HG03175 (cell line): ENCODE data around the gene TBC1D4.
"Not testable (repeated sequence)": the region's sequence is repeated elsewhere in the genome, so short reads cannot be mapped to it uniquely, and the experiment has no call there.

Experiments
- ATAC-seq: cut with Tn5 transposase; IDR thresholded peaks from one replicate; pipeline ENCODE4 v1.9.1; 2021; ENCODE audit warnings: mild to moderate bottlenecking, moderate library complexity; ENCODE audit not compliant: unreplicated experiment

TBC1D4 gene

GRCh38 chr13:75299246-75299645 is 182.7 kb downstream of the TBC1D4 start:
- ATAC-seq, result no peak

GRCh38 chr13:75296641-75297040 is 185.3 kb downstream of the TBC1D4 start:
- ATAC-seq, result no peak

DNA sequence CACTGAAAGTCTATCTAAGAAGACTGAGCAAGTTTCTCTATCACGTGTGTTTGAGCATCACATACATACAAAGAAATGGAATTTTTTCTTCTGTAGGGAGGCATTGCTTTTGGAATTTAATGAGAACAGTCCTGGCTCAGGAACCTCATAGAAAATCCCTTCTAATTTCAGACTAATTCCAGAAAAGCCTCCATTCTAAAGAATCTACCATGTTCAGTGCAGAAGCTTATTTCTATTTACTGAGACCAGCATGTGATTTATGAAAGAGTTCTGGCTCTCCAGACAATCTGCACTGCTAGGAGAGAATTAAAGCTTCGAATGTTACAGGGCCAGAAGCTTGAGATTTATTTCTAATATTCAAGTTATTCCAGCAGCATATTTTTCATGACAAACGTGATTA is 186.8 kb downstream of the TBC1D4 start:
- ATAC-seq, result no peak

- ATAC-seq, result no peak
These were observed 187.9 kb downstream of the TBC1D4 start for GRCh38 chr13:75294110-75294509.

- ATAC-seq, result no peak
These were observed 196.7 kb downstream of the TBC1D4 start for GRCh38 chr13:75285310-75285709.

GRCh38 chr13:75279834-75280369 is 202.1 kb downstream of the TBC1D4 start:
- ATAC-seq, result no peak

DNA sequence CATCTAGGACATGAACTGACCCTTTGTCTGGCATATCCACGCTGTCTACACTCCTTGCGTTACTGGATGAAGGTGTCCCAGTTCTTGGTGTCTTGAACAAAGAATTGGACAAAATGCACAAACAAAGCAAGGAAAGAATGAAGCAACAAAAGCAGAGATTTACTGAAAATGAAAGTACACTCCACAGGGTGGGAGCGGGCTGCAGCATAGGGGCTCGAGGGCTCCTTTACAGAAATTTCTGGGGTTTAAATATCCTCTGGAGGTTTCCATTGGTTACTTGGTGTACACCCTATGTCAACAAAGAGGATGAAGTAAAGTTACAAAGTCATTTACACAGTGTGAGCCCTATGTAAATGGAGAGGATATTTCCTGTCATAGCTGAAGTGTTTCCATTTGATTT is 208.3 kb downstream of the TBC1D4 start:
- not testable (repeated sequence) for ATAC-seq

DNA sequence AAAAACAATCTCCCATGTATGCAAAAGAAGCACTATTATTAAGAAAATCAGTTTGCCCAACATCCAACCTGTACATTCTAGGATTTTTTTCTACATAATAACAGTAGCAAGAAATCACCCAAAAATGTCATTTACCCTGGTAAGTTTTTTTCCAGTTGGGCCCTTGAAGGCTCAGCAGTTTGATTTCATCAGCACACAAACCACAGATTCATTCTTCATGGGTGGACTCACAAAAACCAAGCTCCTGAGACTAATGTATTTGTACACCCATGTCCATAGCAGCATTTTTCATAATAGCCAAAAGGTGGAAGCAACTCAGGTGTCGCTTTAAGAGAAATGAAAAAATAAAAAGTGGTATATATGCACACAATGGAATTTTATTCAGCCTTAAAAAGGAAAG is 210.1 kb downstream of the TBC1D4 start:
- no peak for ATAC-seq

DNA sequence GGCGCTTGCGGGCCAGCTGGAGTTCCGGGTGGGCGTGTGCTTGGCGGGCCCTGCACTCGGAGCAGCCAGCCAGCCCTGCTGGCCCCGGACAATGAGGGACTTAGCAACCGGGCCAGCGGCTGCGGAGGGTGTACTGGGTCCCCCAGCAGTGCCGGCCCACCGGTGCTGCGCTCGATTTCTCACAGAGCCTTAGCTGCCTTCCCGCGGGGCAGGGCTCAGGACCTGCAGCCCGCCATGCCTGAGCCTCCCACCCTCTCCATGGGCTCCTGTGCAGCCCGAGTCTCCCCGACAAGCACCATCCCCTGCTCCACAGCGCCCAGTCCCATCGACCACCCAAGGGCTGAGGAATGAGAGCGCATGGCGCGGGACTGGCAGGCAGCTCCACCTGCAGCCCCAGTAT is 213.5 kb downstream of the TBC1D4 start:
- ATAC-seq, result not testable (repeated sequence)

DNA sequence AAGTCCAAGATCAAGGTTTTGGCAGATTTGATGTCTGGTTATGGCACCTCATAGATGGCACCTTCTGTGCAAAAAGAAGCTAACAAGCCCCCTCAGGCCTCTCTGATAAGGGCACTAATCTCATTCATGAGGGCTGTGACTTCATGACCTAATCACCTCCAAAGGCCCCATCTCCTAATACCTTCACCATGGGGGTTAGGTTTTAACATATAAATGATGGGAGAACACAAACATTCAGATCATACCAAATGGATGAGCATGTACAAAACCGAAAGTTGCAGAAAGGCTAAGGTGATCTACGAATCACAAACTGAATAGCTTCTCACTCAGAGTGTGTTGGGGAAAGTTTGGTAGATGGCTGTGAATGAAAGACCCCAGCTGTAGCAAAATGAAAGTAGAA is 217.4 kb downstream of the TBC1D4 start:
- ATAC-seq, result no peak

- no peak for ATAC-seq
These were observed 218.1 kb downstream of the TBC1D4 start for GRCh38 chr13:75263741-75264407.

GRCh38 chr13:75258159-75258782 is 223.7 kb downstream of the TBC1D4 start:
- peak; percentile 55 for ATAC-seq

- ATAC-seq, result no peak
These were observed 225.0 kb downstream of the TBC1D4 start for GRCh38 chr13:75256922-75257321.

- no peak for ATAC-seq
These were observed 226.3 kb downstream of the TBC1D4 start for GRCh38 chr13:75255653-75256052.

DNA sequence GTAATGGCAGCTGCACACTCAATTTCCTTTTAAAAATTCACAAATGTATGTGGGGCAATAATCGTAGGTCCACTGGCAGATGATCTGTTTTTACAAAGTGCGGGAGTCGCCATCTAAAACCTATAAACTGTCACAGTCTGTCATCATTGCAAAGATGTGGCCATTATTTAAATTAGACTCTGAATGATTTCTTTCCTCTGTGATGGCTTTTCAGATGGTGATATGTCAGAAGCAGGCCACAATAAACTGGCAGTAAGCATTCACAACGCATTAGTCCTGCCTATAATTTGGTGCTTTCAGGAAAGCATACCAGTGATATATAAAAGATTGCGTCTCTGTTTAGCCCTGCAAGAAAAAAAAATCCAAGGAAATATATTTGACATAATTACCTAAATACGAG is 226.8 kb downstream of the TBC1D4 start:
- ATAC-seq, result no peak

GRCh38 chr13:75251188-75251587 is 230.8 kb downstream of the TBC1D4 start:
- ATAC-seq, result no peak

DNA sequence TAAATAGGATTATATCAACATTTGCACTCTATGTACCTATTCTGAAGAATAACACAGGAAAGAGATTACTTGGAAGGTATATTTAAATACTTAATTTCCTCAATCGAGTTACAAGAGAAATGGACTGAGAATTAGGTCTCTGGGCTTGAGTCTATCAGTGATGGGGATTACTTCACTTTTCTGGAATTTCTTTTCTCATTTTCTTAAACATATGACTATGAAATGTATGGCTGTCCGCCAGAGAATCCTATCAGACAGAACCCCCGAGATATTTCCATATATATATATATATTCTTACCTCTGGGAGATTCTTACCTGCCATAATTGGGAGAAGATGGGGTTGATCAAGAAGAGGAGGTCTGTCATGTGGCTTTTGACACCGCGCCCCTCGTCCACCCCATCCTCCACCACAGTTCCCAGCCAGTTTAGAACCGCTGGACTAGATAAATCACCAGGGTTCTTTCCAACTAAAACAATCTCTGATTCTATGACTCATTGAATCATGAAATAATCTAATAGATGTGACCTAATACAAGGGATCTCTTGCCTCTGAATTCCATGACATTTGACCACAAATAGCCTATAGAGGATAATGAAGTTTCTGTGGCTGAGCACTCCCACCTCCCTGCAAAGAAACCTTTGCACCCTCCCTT is 231.3 kb downstream of the TBC1D4 start:
- no peak for ATAC-seq

DNA sequence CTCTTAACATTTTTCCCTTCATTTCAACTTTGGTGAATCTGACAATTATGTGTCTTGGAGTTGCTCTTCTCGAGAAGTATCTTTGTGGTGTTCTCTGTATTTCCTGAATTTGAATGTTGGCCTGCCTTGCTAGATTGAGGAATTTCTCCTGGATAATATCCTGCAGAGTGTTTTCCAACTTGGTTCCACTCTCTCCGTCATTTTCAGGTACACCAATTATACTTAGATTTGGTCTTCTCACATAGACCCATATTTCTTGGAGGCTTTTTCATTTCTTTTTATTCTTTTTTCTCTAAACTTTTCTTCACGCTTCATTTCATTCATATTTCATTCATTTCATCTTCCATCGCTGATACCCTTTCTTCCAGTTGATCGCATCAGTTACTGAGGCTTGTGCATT is 236.4 kb downstream of the TBC1D4 start:
- ATAC-seq, result not testable (repeated sequence)

- not testable (repeated sequence) for ATAC-seq
These were observed 241.7 kb downstream of the TBC1D4 start for GRCh38 chr13:75240240-75240639.

GRCh38 chr13:75236774-75237173 is 245.2 kb downstream of the TBC1D4 start:
- ATAC-seq, result no peak
